ENCODE data around the gene DNMT3A.

Gene DNMT3A

DNA sequence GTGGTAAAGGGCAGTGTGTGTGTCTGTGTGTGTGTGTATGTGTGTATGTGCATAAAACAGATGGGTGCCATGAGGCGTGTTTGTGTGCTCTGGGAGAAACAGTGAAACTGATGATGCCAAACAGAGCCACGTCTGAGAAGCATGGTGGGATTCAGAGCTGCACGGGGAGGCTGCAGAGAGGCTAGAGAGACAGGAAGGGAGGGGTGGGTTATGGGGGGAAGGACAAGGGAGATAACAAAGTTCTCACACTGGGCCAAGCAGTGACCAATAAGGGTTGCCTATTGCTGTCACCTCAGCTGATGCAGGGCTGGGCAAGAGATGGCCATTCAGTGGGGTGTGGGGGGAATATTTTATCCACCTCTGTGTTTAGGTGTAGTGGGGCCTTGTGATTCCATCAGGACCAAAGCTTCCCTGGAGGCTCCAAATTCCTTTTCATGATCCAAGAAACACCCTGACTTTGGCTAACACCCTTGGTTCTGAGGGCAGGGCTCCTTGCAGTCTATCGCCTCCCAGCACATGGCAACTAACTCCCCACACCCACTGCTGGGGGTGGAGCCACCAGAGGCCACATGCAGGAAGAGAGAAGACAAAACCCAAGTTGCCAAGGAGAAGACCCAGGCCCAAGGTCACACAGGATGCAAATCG lies 119.1 kb downstream of the DNMT3A start:
- POLR2A ChIA-PET, result no interaction called here

DNA sequence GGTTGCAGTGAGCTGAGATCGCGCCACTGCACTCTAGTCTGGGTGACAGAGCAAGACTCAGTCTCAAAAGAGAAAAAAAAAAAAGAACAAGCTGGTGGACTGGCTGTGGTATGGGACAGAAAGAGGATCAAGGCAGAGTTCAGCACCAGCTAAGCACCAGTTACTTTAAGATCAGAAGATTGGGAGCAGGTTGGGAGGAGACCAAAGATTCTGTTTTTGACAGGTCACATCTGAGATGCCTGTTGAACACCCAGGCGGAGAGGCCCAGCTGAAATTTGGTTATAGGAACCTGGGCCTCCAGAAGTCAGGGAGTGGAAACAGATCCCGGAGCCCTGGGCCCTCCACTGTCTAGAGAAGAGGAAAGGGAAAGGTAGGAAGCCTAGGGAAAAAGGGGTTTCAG lies 120.1 kb downstream of the DNMT3A start:
- TF ChIP-seq FOXK2 (IDR thresholded peaks at IDR 0.05) (no peak), LEF1 (IDR thresholded peaks at IDR 0.05; ENCODE audit: borderline replicate concordance) (no peak), CTBP1 (IDR thresholded peaks at IDR 0.05; ENCODE audit: borderline replicate concordance) (no peak), L3MBTL2 (conservative IDR thresholded peaks at IDR 0.05) (no peak), ZNF384 (IDR thresholded peaks at IDR 0.05) (no peak), NFRKB (IDR thresholded peaks at IDR 0.05) (no peak), FOXM1 (IDR thresholded peaks at IDR 0.05; ENCODE audit: borderline replicate concordance) (no peak), ARNT (IDR thresholded peaks at IDR 0.05) (no peak), PKNOX1 (IDR thresholded peaks at IDR 0.05) (no peak), SUZ12 (IDR thresholded peaks at IDR 0.05) (no peak), BHLHE40 (IDR thresholded peaks at IDR 0.05; ENCODE audit: borderline replicate concordance) (no peak), TARDBP (IDR thresholded peaks at IDR 0.05) (no peak), SP1 (IDR thresholded peaks at IDR 0.05) (no peak)
- DNase-seq (ENCODE audit: extremely low spot score), result no peak
- POLR2A ChIA-PET, result no interaction called here
- CTCF ChIA-PET, result no interaction called here

More for the DNA sequence above, 119.1 kb downstream of the DNMT3A start:
- no peak for TF ChIP-seq NFRKB (IDR thresholded peaks at IDR 0.05)
- no peak for TF ChIP-seq ELF4 (IDR thresholded peaks at IDR 0.05)
- no peak for TF ChIP-seq TARDBP (IDR thresholded peaks at IDR 0.05)
- TF ChIP-seq FOXK2 (IDR thresholded peaks at IDR 0.05), result no peak
- TF ChIP-seq BHLHE40 (IDR thresholded peaks at IDR 0.05; ENCODE audit: borderline replicate concordance), result no peak
- TF ChIP-seq CTBP1 (IDR thresholded peaks at IDR 0.05; ENCODE audit: borderline replicate concordance), result no peak
- no peak for TF ChIP-seq L3MBTL2 (conservative IDR thresholded peaks at IDR 0.05)
- TF ChIP-seq FOXM1 (IDR thresholded peaks at IDR 0.05; ENCODE audit: borderline replicate concordance), result no peak
- TF ChIP-seq FOXA1 (IDR thresholded peaks at IDR 0.05), result no peak
- TF ChIP-seq ZNF384 (IDR thresholded peaks at IDR 0.05), result no peak
- no peak for TF ChIP-seq SUZ12 (IDR thresholded peaks at IDR 0.05)
- no peak for TF ChIP-seq HDGF (IDR thresholded peaks at IDR 0.05; ENCODE audit: borderline replicate concordance)
- no peak for TF ChIP-seq LEF1 (IDR thresholded peaks at IDR 0.05; ENCODE audit: borderline replicate concordance)
- TF ChIP-seq ARNT (IDR thresholded peaks at IDR 0.05), result no peak
- no peak for TF ChIP-seq PKNOX1 (IDR thresholded peaks at IDR 0.05)
- TF ChIP-seq SP1 (IDR thresholded peaks at IDR 0.05), result no peak
- CTCF ChIA-PET, result interaction anchor here (0.5 kb wide), 1 partner anchor 250 kb away, joined by 3 read pairs; no protein-coding TSS in a partner anchor
- DNase-seq (ENCODE audit: extremely low spot score), result no peak

GRCh38 chr2:25220313-25220712 lies 121.4 kb downstream of the DNMT3A start:
- ChIA-PET POLR2A (no interaction called here), CTCF (interaction anchor here (0.7 kb wide), 2 partner anchors 99 to 787 kb away, joined by 3 read pairs; no protein-coding TSS in a partner anchor)
- TF ChIP-seq PKNOX1 (IDR thresholded peaks at IDR 0.05) (peak; percentile 20; the same call in 1 of the 2 replicates), BHLHE40 (IDR thresholded peaks at IDR 0.05; ENCODE audit: borderline replicate concordance) (no peak)
- DNase-seq (ENCODE audit: extremely low spot score), result no peak

DNA sequence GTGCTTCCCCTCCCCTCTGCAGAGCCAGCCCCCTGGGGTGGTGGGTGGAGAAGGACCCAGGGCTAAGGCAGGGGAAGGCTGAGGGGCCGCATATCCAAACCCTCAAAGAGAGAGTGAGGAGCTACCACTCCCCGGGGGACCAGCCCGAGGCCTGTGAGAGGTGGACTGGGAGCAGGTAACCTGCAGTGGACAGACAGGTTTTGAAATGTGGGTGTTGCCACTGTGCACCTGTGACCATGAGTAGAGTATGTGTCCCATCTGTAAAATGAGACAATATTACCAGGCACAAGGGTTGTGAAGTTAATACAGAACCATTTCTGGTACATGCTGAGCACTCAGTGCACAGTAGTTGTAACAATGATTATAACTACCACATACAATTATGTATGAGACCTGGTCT lies 122.1 kb downstream of the DNMT3A start:
- TF ChIP-seq L3MBTL2 (conservative IDR thresholded peaks at IDR 0.05) (no peak), HDGF (IDR thresholded peaks at IDR 0.05; ENCODE audit: borderline replicate concordance) (no peak), FOXK2 (IDR thresholded peaks at IDR 0.05) (no peak), ZNF384 (IDR thresholded peaks at IDR 0.05) (no peak), CTBP1 (IDR thresholded peaks at IDR 0.05; ENCODE audit: borderline replicate concordance) (no peak), PKNOX1 (IDR thresholded peaks at IDR 0.05) (no peak)
- DNase-seq (ENCODE audit: extremely low spot score), result no peak
- ChIA-PET CTCF (interaction anchor here (0.7 to 1.2 kb wide), 3 partner anchors 9 to 787 kb away, joined by 3 to 4 read pairs (median 3); no protein-coding TSS in a partner anchor), POLR2A (no interaction called here)

DNA sequence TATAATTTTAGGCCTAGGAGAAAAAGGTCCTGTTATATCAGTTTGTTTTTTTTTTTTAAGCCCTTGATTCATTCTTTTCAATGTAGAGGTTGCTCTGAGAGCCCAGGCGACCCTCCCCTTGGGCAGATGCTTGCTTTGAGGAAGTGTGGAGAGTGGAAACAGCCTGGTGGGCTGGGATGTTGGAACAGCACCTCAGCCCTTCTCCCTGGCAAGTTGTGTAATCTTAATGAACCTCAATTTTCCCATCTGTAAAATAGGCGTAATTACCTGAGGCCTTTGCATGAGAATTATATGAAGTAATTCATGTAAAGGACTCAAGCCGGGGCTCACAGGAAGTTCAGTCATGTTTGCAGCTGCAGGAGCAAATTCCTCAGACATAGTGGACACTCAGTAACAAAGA lies 123.6 kb downstream of the DNMT3A start:
- POLR2A ChIA-PET, result no interaction called here
- TF ChIP-seq BHLHE40 (IDR thresholded peaks at IDR 0.05; ENCODE audit: borderline replicate concordance), result no peak
- no peak for TF ChIP-seq TARDBP (IDR thresholded peaks at IDR 0.05)
- TF ChIP-seq SP1 (IDR thresholded peaks at IDR 0.05), result no peak
- CTCF ChIA-PET, result interaction anchor here (0.6 to 1.2 kb wide), 2 partner anchors 9 to 11 kb away, joined by 4 read pairs; no protein-coding TSS in a partner anchor
- DNase-seq (ENCODE audit: extremely low spot score), result no peak

DNA sequence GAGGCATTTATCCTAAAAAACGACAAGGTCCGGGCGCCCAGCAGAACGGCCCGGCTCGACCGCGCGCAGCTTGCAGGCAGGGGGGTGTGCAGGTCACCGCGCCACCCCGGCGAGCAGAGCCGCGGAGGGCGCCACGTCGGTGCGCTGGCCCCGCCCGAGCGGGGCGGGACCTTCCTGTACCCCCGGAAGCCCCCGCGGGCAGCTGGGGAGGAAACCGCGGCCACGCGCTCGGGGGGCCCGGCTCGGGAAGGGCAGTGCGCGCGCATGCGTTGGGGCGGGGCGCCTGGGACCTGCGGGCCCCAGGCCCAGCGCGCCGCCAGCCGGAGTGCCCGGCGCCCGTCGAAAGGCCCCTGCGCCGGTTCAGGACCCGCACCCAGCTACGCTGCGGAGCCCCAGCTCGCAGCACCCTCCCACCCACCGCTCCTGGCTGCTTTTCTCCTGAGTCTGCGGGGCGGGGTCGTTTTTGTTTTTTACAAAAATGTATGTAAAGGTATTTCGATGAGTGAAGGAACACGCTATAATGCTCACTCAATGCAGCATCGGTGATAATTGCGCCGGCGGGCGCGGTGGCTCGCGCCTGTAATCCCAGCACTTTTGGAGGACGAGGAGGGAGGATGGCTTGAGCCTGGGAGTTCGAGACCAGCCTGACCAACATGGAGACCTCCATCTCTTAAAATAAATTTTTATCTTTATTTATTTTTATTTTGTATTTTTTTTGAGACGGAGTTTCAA lies 125.6 kb downstream of the DNMT3A start:
- CTCF ChIA-PET, result no interaction called here
- no peak for DNase-seq (ENCODE audit: extremely low spot score)
- no peak for TF ChIP-seq ZNF384 (IDR thresholded peaks at IDR 0.05)
- TF ChIP-seq NFRKB (IDR thresholded peaks at IDR 0.05), result no peak
- no peak for TF ChIP-seq SP1 (IDR thresholded peaks at IDR 0.05)
- POLR2A ChIA-PET, result no interaction called here

Data from HEK293T (cell line).